ENCODE results near the gene SLX9. TPM values are rescaled to one million over a fixed set of nuclear protein-coding genes. Genes with fewer than 3 reads are reported as not detected.

Gene SLX9
- total RNA-seq, 1 experiment from 2014 or later: 77.2 TPM

GRCh38 chr21:44909719-44910118, 30.1 kb upstream of the SLX9 start (continued):
- no peak for TF ChIP-seq FOXP1 (CRISPR knock-in tag; IDR thresholded peaks at IDR 0.05; ENCODE audit: borderline replicate concordance)

GRCh38 chr21:44910229-44911067, 29.4 kb upstream of the SLX9 start:
- no peaks in the 10 kb centered on the region for H3K9me3 Mint-ChIP-seq
- no peaks in the 10 kb centered on the region; the same call in 1 of the 2 replicates for H3K4me1 Mint-ChIP-seq
- H3K36me3 Mint-ChIP-seq: no peaks in the 10 kb centered on the region
- no peak overlapping the region for H3K4me3 Mint-ChIP-seq
- no peaks in the 10 kb centered on the region for H3K27me3 Mint-ChIP-seq (ENCODE audit: low read depth)
- ATAC-seq: no peak
- no peak overlapping the region for H3K27ac Mint-ChIP-seq
- ChIA-PET POLR2A (no interaction called here), CTCF (interaction anchor here (1.1 to 1.5 kb wide), 2 partner anchors 18 to 40 kb away, joined by 3 read pairs; no protein-coding TSS in a partner anchor)
- TF ChIP-seq NR1H2 (CRISPR knock-in tag; IDR thresholded peaks at IDR 0.05) (0 out of 2 replicates have a peak, but pooled peaks have one; percentile 52), AR (CRISPR knock-in tag; IDR thresholded peaks at IDR 0.05) (no peak)
- no peak for DNase-seq (ENCODE audit: low spot score)

GRCh38 chr21:44911068-44911383, 28.8 kb upstream of the SLX9 start:
- TF ChIP-seq HMGXB4 (CRISPR knock-in tag; IDR thresholded peaks at IDR 0.05) (no peak), FOXP4 (CRISPR knock-in tag; IDR thresholded peaks at IDR 0.05) (no peak), EMX1 (CRISPR knock-in tag; IDR thresholded peaks at IDR 0.05) (no peak), MYBL2 (CRISPR knock-in tag; IDR thresholded peaks at IDR 0.05) (no peak), ZNF671 (CRISPR knock-in tag; IDR thresholded peaks at IDR 0.05) (no peak), IRF2 (CRISPR knock-in tag; IDR thresholded peaks at IDR 0.05; ENCODE audit: borderline replicate concordance, low read depth) (no peak)
- ATAC-seq: no peak
- no peaks in the 10 kb centered on the region; the same call in 1 of the 2 replicates for H3K4me1 Mint-ChIP-seq
- H3K36me3 Mint-ChIP-seq: no peaks in the 10 kb centered on the region
- no peak for DNase-seq (ENCODE audit: low spot score)
- H3K4me3 Mint-ChIP-seq: no peak overlapping the region
- no peak overlapping the region for H3K27ac Mint-ChIP-seq
- H3K27me3 Mint-ChIP-seq (ENCODE audit: low read depth): no peaks in the 10 kb centered on the region
- CTCF ChIA-PET: interaction anchor here (1.1 kb wide), 1 partner anchor 19 kb away, joined by 3 read pairs; no protein-coding TSS in a partner anchor
- no peaks in the 10 kb centered on the region for H3K9me3 Mint-ChIP-seq
- POLR2A ChIA-PET: no interaction called here

GRCh38 chr21:44911384-44912157, 28.3 kb upstream of the SLX9 start:
- no peak for ATAC-seq
- CTCF ChIA-PET: no interaction called here
- TF ChIP-seq ZNF263 (CRISPR knock-in tag; IDR thresholded peaks at IDR 0.05; ENCODE audit: low read depth): no peak
- TF ChIP-seq OVOL2 (CRISPR knock-in tag; IDR thresholded peaks at IDR 0.05; ENCODE audit: borderline replicate concordance): no peak
- TF ChIP-seq CREM (CRISPR knock-in tag; IDR thresholded peaks at IDR 0.05): no peak
- no peak for TF ChIP-seq ZNF121 (CRISPR knock-in tag; IDR thresholded peaks at IDR 0.05)
- no peak for TF ChIP-seq ZNF281 (CRISPR knock-in tag; IDR thresholded peaks at IDR 0.05)
- no peak for TF ChIP-seq E2F5 (CRISPR knock-in tag; IDR thresholded peaks at IDR 0.05)
- no peak for TF ChIP-seq NR2C2 (CRISPR knock-in tag; IDR thresholded peaks at IDR 0.05)
- Mint-ChIP-seq H3K4me3 (no peak overlapping the region), H3K27me3 (ENCODE audit: low read depth) (no peaks in the 10 kb centered on the region), H3K36me3 (no peaks in the 10 kb centered on the region), H3K9me3 (no peaks in the 10 kb centered on the region), H3K27ac (no peak overlapping the region), H3K4me1 (no peaks in the 10 kb centered on the region; the same call in 1 of the 2 replicates)
- POLR2A ChIA-PET: no interaction called here
- no peak for DNase-seq (ENCODE audit: low spot score)
